HCT116 (cell line): ENCODE measurements around the gene BBS7. TPM values are rescaled to one million over a fixed set of nuclear protein-coding genes. Genes with fewer than 3 reads are reported as not detected.

ENCODE experiments used
- ATAC-seq: fragments of 200-7000 bp; cut with Tn5 transposase; 2 replicates; pipeline ENCODE4 v1.9.1; 2020; ENCODE audit warnings: mild to moderate bottlenecking, moderate library complexity
- BruUV-seq: library from RNA; stranded (reverse); fragments of 400-500 nt; replicated peaks from 2 replicates; lab custom pipeline; 2021; lab: Mats Ljungman, UMichigan
- CTCF ChIA-PET: fragments of 300-600 bp; sonication (Branson Sonifier 250); formaldehyde crosslinking; loops from one replicate; lab custom pipeline; 2021; ENCODE audit warnings: antibody characterized with exemption; lab: Charles Lee
- POLR2A ChIA-PET: fragments of 300-600, 350-600 bp; sonication (Branson Sonifier 250); formaldehyde crosslinking; loops from one replicate; lab custom pipeline; 2021; ENCODE audit warnings: antibody characterized with exemption; lab: Charles Lee
- RAD21 ChIA-PET, 2 experiments: fragments of 300-600 bp; sonication (Branson Sonifier 250); formaldehyde crosslinking; loops; one replicate each; lab custom pipeline; 2023; ENCODE audit warnings: low total read pairs in 2 of 2; ENCODE audit not compliant: uncharacterized antibody in 2 of 2, unreplicated experiment in 2 of 2, low non-redundant PET in 1 of 2; lab: Charles Lee
- DNase-seq: peaks from one replicate; pipeline ENCODE4 v3.0.0-alpha.2; 2010; ENCODE audit warnings: low read depth, low spot score
- H2AFZ ChIP-seq: fragments of 200-600 bp; shearing (Covaris generic), sonication (generic); 2 replicates; pipeline ENCODE4 v1.6.1; 2017; ENCODE audit warnings: low read depth, mixed run types, mixed read lengths, antibody characterized with exemption, low read length; ENCODE audit not compliant: poor library complexity, severe bottlenecking
- H3K27ac ChIP-seq: 2 replicates; pipeline ENCODE4 v1.5.1; 2012; ENCODE audit warnings: low read depth, low read length
- H3K27me3 ChIP-seq: fragments of 200-600 bp; sonication (generic); 2 replicates; pipeline ENCODE4 v1.6.1; 2016; ENCODE audit warnings: mixed run types, low read length, mixed read lengths; ENCODE audit not compliant: insufficient read depth
- H3K36me3 ChIP-seq, 2 experiments: fragments of 200-500 bp in 1 of 2; fragments of 200-600 bp in 1 of 2; sonication (Bioruptor generic) in 1 of 2; sonication (generic) in 1 of 2; 2 replicates each; pipeline versions ENCODE4 v1.5.1 to v1.6.1; 2014 to 2016; ENCODE audit warnings: low read length in 2 of 2, inconsistent platforms in 1 of 2, mixed read lengths in 1 of 2, mixed run types in 1 of 2; ENCODE audit not compliant: insufficient read depth in 2 of 2, control insufficient read depth in 1 of 2
- H3K4me1 ChIP-seq, 2 experiments: fragments of 200-600 bp in 1 of 2; sonication (generic) in 1 of 2; 2 replicates each; pipeline versions ENCODE4 v1.5.1 to v1.6.1; 2012 to 2017; ENCODE audit warnings: low read length in 2 of 2, inconsistent platforms in 1 of 2, mild to moderate bottlenecking in 1 of 2, mixed read lengths in 1 of 2, mixed run types in 1 of 2, moderate library complexity in 1 of 2; ENCODE audit not compliant: insufficient read depth in 2 of 2, control insufficient read depth in 1 of 2
- H3K4me2 ChIP-seq: fragments of 200-600 bp; sonication (generic); 2 replicates; pipeline ENCODE4 v1.6.1; 2017; ENCODE audit warnings: mixed run types, low read length, mixed read lengths
- H3K4me3 ChIP-seq, 2 experiments: fragments of 200-600 bp in 1 of 2; sonication (generic) in 1 of 2; replicated peaks in 1 of 2; 2 replicates each; pipeline ENCODE4 v1.5.1; 2011 to 2016; ENCODE audit warnings: low read length in 2 of 2, control low read depth in 1 of 2, low read depth in 1 of 2, mild to moderate bottlenecking in 1 of 2, mixed read lengths in 1 of 2, mixed run types in 1 of 2
- H3K79me2 ChIP-seq: fragments of 200-600 bp; sonication (generic); 2 replicates; pipeline ENCODE4 v1.6.1; 2017; ENCODE audit warnings: mild to moderate bottlenecking, mixed run types, low read length, moderate library complexity, mixed read lengths; ENCODE audit not compliant: insufficient read depth
- H3K9ac ChIP-seq: fragments of 200-600 bp; sonication (generic); 2 replicates; pipeline ENCODE4 v1.6.1; 2016; ENCODE audit warnings: low read length, mixed read lengths
- H3K9me2 ChIP-seq: fragments of 200-600 bp; sonication (generic), shearing (Covaris generic); 2 replicates; pipeline ENCODE4 v1.6.1; 2017; ENCODE audit warnings: mixed run types, mild to moderate bottlenecking, moderate library complexity; ENCODE audit not compliant: insufficient read depth
- H3K9me3 ChIP-seq, 2 experiments: fragments of 200-500 bp in 1 of 2; fragments of 200-600 bp in 1 of 2; sonication (Bioruptor generic) in 1 of 2; sonication (generic) in 1 of 2; 2 replicates each; pipeline ENCODE4 v1.6.1; 2014 to 2017; ENCODE audit warnings: low read length in 2 of 2, mixed read lengths in 2 of 2, inconsistent platforms in 1 of 2, low read depth in 1 of 2, mild to moderate bottlenecking in 1 of 2, mixed run types in 1 of 2, moderate library complexity in 1 of 2; ENCODE audit not compliant: control insufficient read depth in 1 of 2, insufficient read depth in 1 of 2
- H4K20me1 ChIP-seq: fragments of 200-600 bp; sonication (generic), shearing (Covaris generic); 2 replicates; pipeline ENCODE4 v1.6.1; 2017; ENCODE audit warnings: mixed run types, mild to moderate bottlenecking, moderate library complexity; ENCODE audit not compliant: insufficient read depth
- ATF3 ChIP-seq: IDR thresholded peaks from 2 replicates; pipeline ENCODE4 v1.6.1; 2012
- CBX3 ChIP-seq: IDR thresholded peaks from 2 replicates; pipeline ENCODE4 v1.6.1; 2012; ENCODE audit warnings: low read depth
- CEBPB ChIP-seq: IDR thresholded peaks from 2 replicates; pipeline ENCODE4 v1.6.1; 2012; ENCODE audit warnings: low read depth
- CTCF ChIP-seq, 3 experiments: fragments of 200-600 bp in 1 of 3; sonication (generic) in 1 of 3; IDR thresholded peaks in 2 of 3; conservative IDR thresholded peaks in 1 of 3; 2 replicates each; pipeline ENCODE4 v1.5.1; 2012 to 2017; ENCODE audit warnings: low read depth in 2 of 3, low read length in 2 of 3, antibody characterized with exemption in 1 of 3, borderline replicate concordance in 1 of 3, control low read depth in 1 of 3, mild to moderate bottlenecking in 1 of 3, mixed read lengths in 1 of 3, mixed run types in 1 of 3, moderate library complexity in 1 of 3; ENCODE audit not compliant: insufficient read depth in 1 of 3
- EGR1 ChIP-seq: IDR thresholded peaks from 2 replicates; pipeline ENCODE4 v1.6.1; 2012; ENCODE audit warnings: low read depth
- ELF1 ChIP-seq: IDR thresholded peaks from 2 replicates; pipeline ENCODE4 v1.6.1; 2012; ENCODE audit warnings: low read depth, borderline replicate concordance
- EZH2 ChIP-seq: fragments of 200-600 bp; sonication (generic); IDR thresholded peaks from 2 replicates; pipeline ENCODE4 v1.6.1; 2017; ENCODE audit warnings: antibody characterized with exemption, mixed run types
- EZH2phosphoT487 ChIP-seq: fragments of 200-600 bp; IDR thresholded peaks from 2 replicates; pipeline ENCODE4 v1.6.1; 2018; ENCODE audit warnings: antibody characterized with exemption, borderline replicate concordance
- JUND ChIP-seq: IDR thresholded peaks from 2 replicates; pipeline ENCODE4 v1.6.1; 2012
- MAX ChIP-seq: IDR thresholded peaks from 2 replicates; pipeline ENCODE4 v1.6.1; 2012
- POLR2A ChIP-seq: IDR thresholded peaks from 2 replicates; pipeline ENCODE4 v1.7.0; 2011; ENCODE audit warnings: borderline replicate concordance; ENCODE audit not compliant: insufficient read depth, insufficient read length; ENCODE audit errors: extremely low read depth
- POLR2AphosphoS5 ChIP-seq: IDR thresholded peaks from 2 replicates; pipeline ENCODE4 v1.6.1; 2011; ENCODE audit warnings: mild to moderate bottlenecking, low read depth, low read length, moderate library complexity
- RAD21 ChIP-seq: IDR thresholded peaks from 2 replicates; pipeline ENCODE4 v1.6.1; 2012; ENCODE audit warnings: low read depth, mild to moderate bottlenecking
- REST ChIP-seq: IDR thresholded peaks from 2 replicates; pipeline ENCODE4 v1.6.1; 2012; ENCODE audit warnings: low read depth
- SIN3A ChIP-seq: IDR thresholded peaks from 2 replicates; pipeline ENCODE4 v1.6.1; 2012; ENCODE audit warnings: low read depth
- SP1 ChIP-seq: IDR thresholded peaks from 2 replicates; pipeline ENCODE4 v1.6.1; 2012; ENCODE audit warnings: low read depth
- SRF ChIP-seq: IDR thresholded peaks from 2 replicates; pipeline ENCODE4 v1.6.1; 2012; ENCODE audit warnings: low read depth
- TCF7L2 ChIP-seq: IDR thresholded peaks from 2 replicates; pipeline ENCODE4 v1.7.0; 2011; ENCODE audit warnings: borderline replicate concordance, inconsistent platforms; ENCODE audit not compliant: insufficient read depth, insufficient read length; ENCODE audit errors: extremely low read depth
- ZBTB33 ChIP-seq: IDR thresholded peaks from 2 replicates; pipeline ENCODE4 v1.6.1; 2011; ENCODE audit warnings: mild to moderate bottlenecking, low read length, moderate library complexity; ENCODE audit not compliant: insufficient replicate concordance; ENCODE audit errors: extremely low read depth
- ZNF274 ChIP-seq: fragments of 200-500 bp; sonication (Bioruptor generic); IDR thresholded peaks from 2 replicates; pipeline ENCODE4 v1.6.1; 2014; ENCODE audit warnings: mild to moderate bottlenecking, low read depth, low read length, inconsistent platforms
- intact Hi-C: fragments of 100-400 bp; cut with micrococcal nuclease; formaldehyde crosslinking; loops from 2 replicates; pipeline ENCODE4 v1.10.0; 2022
- total RNA-seq: library from RNA; stranded (reverse); gene quantifications from one replicate; pipeline ENCODE4 v1.2.1, GENCODE V29; 2021; ENCODE audit not compliant: unreplicated experiment

The BBS7 gene
- total RNA-seq, 1 experiment from 2014 or later = 22.9 TPM

GRCh38 chr4:121846662-121847061, 23.6 kb downstream of the BBS7 start:
- TF ChIP-seq MAX (no peak), SP1 (no peak), SRF (no peak), CTCF (IDR thresholded peaks at IDR 0.05 in 2 of 3, conservative IDR thresholded peaks at IDR 0.05 in 1 of 3; ENCODE audit: borderline replicate concordance in 1 of 3, insufficient read depth in 1 of 3, low read depth in 2 of 3, low read length in 2 of 3) (no peak), TCF7L2 (no peak), CEBPB (no peak), ELF1 (no peak), CBX3 (no peak), SIN3A (no peak), EZH2 (no peak), JUND (no peak), POLR2A (no peak), ZBTB33 (no peak), EZH2phosphoT487 (no peak), EGR1 (no peak), ZNF274 (no peak), REST (no peak), RAD21 (no peak), POLR2AphosphoS5 (no peak), ATF3 (no peak)
- Histone ChIP-seq H3K27ac (no peak overlapping the region), H3K27me3 (no peaks in the 10 kb centered on the region), H3K9me3 (no peaks in the 10 kb centered on the region), H3K4me2 (no peak overlapping the region), H3K9ac (no peak overlapping the region), H2AFZ (no peak overlapping the region), H3K4me3 (no peak overlapping the region), H3K4me1 (no peaks in the 10 kb centered on the region), H4K20me1 (no peaks in the 10 kb centered on the region), H3K9me2 (no peaks in the 10 kb centered on the region), H3K79me2 (no peaks in the 10 kb centered on the region), H3K36me3 (peaks cover 8 to 9% of the 10 kb centered on the region in 2 experiments; a peak in 2 of 4 replicates)
- DNase-seq = no peak
- CTCF ChIA-PET = no interaction called here
- intact Hi-C loops = no loop called here
- RAD21 ChIA-PET = no interaction called here
- no TSS peak for BruUV-seq
- ATAC-seq = no peak
- POLR2A ChIA-PET = no interaction called here
